SU-DHL-6 (cell line): Measurements from ENCODE around the gene SCAMP3.
A peak's percentile ranks its signal among the peaks of the same experiment; 100 is the strongest.

ENCODE experiments used
- H2AFZ ChIP-seq: fragments of 200-600 bp; sonication (generic); 2 replicates; pipeline ENCODE4 v1.6.1; 2014; ENCODE audit warnings: low read depth, mild to moderate bottlenecking, moderate library complexity, mixed read lengths, antibody characterized with exemption, low read length; ENCODE audit not compliant: severe bottlenecking
- H3F3A ChIP-seq: fragments of 200-600 bp; shearing (Covaris generic); 2 replicates; pipeline ENCODE4 v1.6.0; 2016; ENCODE audit warnings: antibody characterized with exemption, mild to moderate bottlenecking; ENCODE audit not compliant: insufficient read depth
- H3K27ac ChIP-seq: fragments of 200-600 bp; sonication (generic); 2 replicates; pipeline ENCODE4 v1.5.1; 2016; ENCODE audit warnings: low read depth, mild to moderate bottlenecking, low read length, moderate library complexity, mixed read lengths
- H3K27me3 ChIP-seq: fragments of 200-600 bp; sonication (generic), shearing (Covaris generic); 2 replicates; pipeline ENCODE4 v1.6.0; 2014; ENCODE audit warnings: mild to moderate bottlenecking, low read length
- H3K36me3 ChIP-seq: fragments of 200-600 bp; sonication (generic); 2 replicates; pipeline ENCODE4 v1.6.1; 2014; ENCODE audit warnings: mild to moderate bottlenecking, low read length, mixed read lengths
- H3K4me2 ChIP-seq: fragments of 300-600, 200-600 bp; shearing (Covaris generic), sonication (generic); 2 replicates; pipeline ENCODE4 v1.6.0; 2014; ENCODE audit warnings: low read length, low read depth, mild to moderate bottlenecking; ENCODE audit not compliant: poor library complexity, severe bottlenecking
- H3K4me3 ChIP-seq: fragments of 200-600 bp; sonication (generic); 2 replicates; pipeline ENCODE4 v1.5.1; 2014; ENCODE audit warnings: antibody characterized with exemption, low read length, mild to moderate bottlenecking, mixed read lengths; ENCODE audit not compliant: insufficient read depth, poor library complexity, severe bottlenecking
- H3K79me2 ChIP-seq: fragments of 200-600 bp; sonication (generic); 2 replicates; pipeline ENCODE4 v1.6.1; 2014; ENCODE audit warnings: mild to moderate bottlenecking, low read length, moderate library complexity; ENCODE audit not compliant: insufficient read depth
- H3K9ac ChIP-seq: fragments of 200-600 bp; sonication (generic); 2 replicates; pipeline ENCODE4 v1.7.0; 2014; ENCODE audit warnings: mild to moderate bottlenecking, low read length
- H3K9me2 ChIP-seq: fragments of 200-600 bp; sonication (generic); replicated peaks from 2 replicates; pipeline ENCODE4 v1.6.1; 2014; ENCODE audit warnings: low read length; ENCODE audit not compliant: insufficient read depth
- H3K9me3 ChIP-seq: fragments of 200-600 bp; sonication (generic); 2 replicates; pipeline ENCODE4 v1.6.1; 2014; ENCODE audit warnings: low read length, mixed read lengths; ENCODE audit not compliant: insufficient read depth
- H4K20me1 ChIP-seq: fragments of 200-600 bp; sonication (generic); 2 replicates; pipeline ENCODE4 v1.6.1; 2014; ENCODE audit warnings: low read depth, mild to moderate bottlenecking, antibody characterized with exemption, low read length, moderate library complexity, mixed read lengths
- EZH2phosphoT487 ChIP-seq: fragments of 200-600 bp; sonication (generic), shearing (Covaris generic); conservative IDR thresholded peaks from 2 replicates; pipeline ENCODE4 v1.6.1; 2018; ENCODE audit warnings: mild to moderate bottlenecking, antibody characterized with exemption, low read length, moderate library complexity, mixed read lengths
- TF ChIP-seq, protein P1 (sequence below): fragments of 200-600 bp; sonication (generic); IDR thresholded peaks from one replicate; pipeline ENCODE4 v1.5.1; 2017; ENCODE audit warnings: antibody characterized with exemption, mild to moderate bottlenecking, low read length, moderate library complexity; ENCODE audit not compliant: insufficient read depth, poor library complexity, severe bottlenecking

SCAMP3 gene

GRCh38 chr1:155307247-155307740 lies 45.1 kb upstream of the SCAMP3 start:
- Histone ChIP-seq H3F3A (peaks cover 13% of the 10 kb centered on the region), H3K27me3 (no peaks in the 10 kb centered on the region), H3K27ac (peak overlapping the region; percentile 89), H3K9ac (peak overlapping the region; percentile 98), H2AFZ (no peak overlapping the region), H3K36me3 (peaks cover 8% of the 10 kb centered on the region; the same call in 1 of the 2 replicates), H3K9me3 (no peaks in the 10 kb centered on the region), H3K79me2 (peaks cover 34% of the 10 kb centered on the region), H3K4me3 (no peak overlapping the region), H4K20me1 (0 out of 2 replicates have a peak, but pooled peaks cover 4% of the 10 kb centered on the region), H3K4me2 (peak overlapping the region; percentile 58), H3K9me2 (no peaks in the 10 kb centered on the region)
- no peak for TF ChIP-seq EZH2phosphoT487
- TF ChIP-seq, protein P1, sequence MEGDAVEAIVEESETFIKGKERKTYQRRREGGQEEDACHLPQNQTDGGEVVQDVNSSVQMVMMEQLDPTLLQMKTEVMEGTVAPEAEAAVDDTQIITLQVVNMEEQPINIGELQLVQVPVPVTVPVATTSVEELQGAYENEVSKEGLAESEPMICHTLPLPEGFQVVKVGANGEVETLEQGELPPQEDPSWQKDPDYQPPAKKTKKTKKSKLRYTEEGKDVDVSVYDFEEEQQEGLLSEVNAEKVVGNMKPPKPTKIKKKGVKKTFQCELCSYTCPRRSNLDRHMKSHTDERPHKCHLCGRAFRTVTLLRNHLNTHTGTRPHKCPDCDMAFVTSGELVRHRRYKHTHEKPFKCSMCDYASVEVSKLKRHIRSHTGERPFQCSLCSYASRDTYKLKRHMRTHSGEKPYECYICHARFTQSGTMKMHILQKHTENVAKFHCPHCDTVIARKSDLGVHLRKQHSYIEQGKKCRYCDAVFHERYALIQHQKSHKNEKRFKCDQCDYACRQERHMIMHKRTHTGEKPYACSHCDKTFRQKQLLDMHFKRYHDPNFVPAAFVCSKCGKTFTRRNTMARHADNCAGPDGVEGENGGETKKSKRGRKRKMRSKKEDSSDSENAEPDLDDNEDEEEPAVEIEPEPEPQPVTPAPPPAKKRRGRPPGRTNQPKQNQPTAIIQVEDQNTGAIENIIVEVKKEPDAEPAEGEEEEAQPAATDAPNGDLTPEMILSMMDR, result peak; percentile 42

- H3K36me3 ChIP-seq, result 0 out of 2 replicates have a peak, but pooled peaks cover 5% of the 10 kb centered on the region
- H3K27me3 ChIP-seq, result no peaks in the 10 kb centered on the region
- peaks cover 23% of the 10 kb centered on the region for H3K79me2 ChIP-seq
- H3K9me3 ChIP-seq, result no peaks in the 10 kb centered on the region
- no peaks in the 10 kb centered on the region for H4K20me1 ChIP-seq
- H3K9ac ChIP-seq, result no peak overlapping the region
- H3F3A ChIP-seq, result peaks cover 13% of the 10 kb centered on the region
- H3K9me2 ChIP-seq, result no peaks in the 10 kb centered on the region
- H3K27ac ChIP-seq, result no peak overlapping the region
- no peak overlapping the region for H3K4me3 ChIP-seq
- H3K4me2 ChIP-seq, result no peak overlapping the region
- no peak overlapping the region for H2AFZ ChIP-seq
- TF ChIP-seq, protein P1, result no peak
- no peak for TF ChIP-seq EZH2phosphoT487
These were observed 43.8 kb upstream of the SCAMP3 start for GRCh38 chr1:155305881-155306391.

GRCh38 chr1:155304558-155305063 lies 42.5 kb upstream of the SCAMP3 start:
- Histone ChIP-seq H3K9ac (no peak overlapping the region), H3K27ac (no peak overlapping the region), H3K4me3 (no peak overlapping the region), H3K9me3 (no peaks in the 10 kb centered on the region), H3K79me2 (peaks cover 10% of the 10 kb centered on the region), H2AFZ (no peak overlapping the region), H4K20me1 (no peaks in the 10 kb centered on the region), H3F3A (peaks cover 13% of the 10 kb centered on the region), H3K4me2 (no peak overlapping the region), H3K36me3 (no peaks in the 10 kb centered on the region), H3K9me2 (no peaks in the 10 kb centered on the region), H3K27me3 (no peaks in the 10 kb centered on the region)
- TF ChIP-seq, protein P1, result no peak
- TF ChIP-seq EZH2phosphoT487, result no peak
